ENCODE measurements around the gene PABPN1L. TPM values are rescaled to one million over a fixed set of nuclear protein-coding genes. Genes with fewer than 3 reads are reported as not detected.

PABPN1L gene
- total RNA-seq, 1 experiment from 2014 or later = 0.57 TPM

DNA sequence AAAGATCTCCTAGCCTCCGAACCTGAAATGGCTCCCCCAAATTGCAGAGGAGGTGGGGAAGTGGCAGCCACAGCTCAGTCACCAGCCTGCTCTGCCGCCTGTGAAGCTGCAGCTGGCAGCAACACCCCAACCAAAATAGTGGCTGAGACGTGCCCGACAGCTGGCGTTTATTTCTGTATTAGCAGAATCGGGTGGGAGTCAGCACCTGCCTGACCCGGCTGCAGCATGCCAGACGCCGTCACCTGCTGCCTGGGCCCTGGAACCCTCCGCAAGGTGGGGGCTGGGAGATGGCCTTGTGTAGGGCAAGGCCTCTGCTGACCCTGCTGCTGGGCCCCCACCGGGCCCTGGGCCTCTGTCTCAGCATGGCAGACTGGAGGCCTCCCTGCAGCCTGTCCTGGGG, 17.5 kb upstream of the PABPN1L start (continued):
- TF ChIP-seq, protein P1, sequence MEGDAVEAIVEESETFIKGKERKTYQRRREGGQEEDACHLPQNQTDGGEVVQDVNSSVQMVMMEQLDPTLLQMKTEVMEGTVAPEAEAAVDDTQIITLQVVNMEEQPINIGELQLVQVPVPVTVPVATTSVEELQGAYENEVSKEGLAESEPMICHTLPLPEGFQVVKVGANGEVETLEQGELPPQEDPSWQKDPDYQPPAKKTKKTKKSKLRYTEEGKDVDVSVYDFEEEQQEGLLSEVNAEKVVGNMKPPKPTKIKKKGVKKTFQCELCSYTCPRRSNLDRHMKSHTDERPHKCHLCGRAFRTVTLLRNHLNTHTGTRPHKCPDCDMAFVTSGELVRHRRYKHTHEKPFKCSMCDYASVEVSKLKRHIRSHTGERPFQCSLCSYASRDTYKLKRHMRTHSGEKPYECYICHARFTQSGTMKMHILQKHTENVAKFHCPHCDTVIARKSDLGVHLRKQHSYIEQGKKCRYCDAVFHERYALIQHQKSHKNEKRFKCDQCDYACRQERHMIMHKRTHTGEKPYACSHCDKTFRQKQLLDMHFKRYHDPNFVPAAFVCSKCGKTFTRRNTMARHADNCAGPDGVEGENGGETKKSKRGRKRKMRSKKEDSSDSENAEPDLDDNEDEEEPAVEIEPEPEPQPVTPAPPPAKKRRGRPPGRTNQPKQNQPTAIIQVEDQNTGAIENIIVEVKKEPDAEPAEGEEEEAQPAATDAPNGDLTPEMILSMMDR (IDR thresholded peaks at IDR 0.05 in 2 of 3, conservative IDR thresholded peaks at IDR 0.05 in 1 of 3; ENCODE audit: borderline replicate concordance in 1 of 3, insufficient read depth in 1 of 3, low read depth in 2 of 3, low read length in 2 of 3) = no peak
- no peak for TF ChIP-seq CBX3 (IDR thresholded peaks at IDR 0.05; ENCODE audit: low read depth)
- no peak for TF ChIP-seq FOSL1 (IDR thresholded peaks at IDR 0.05; ENCODE audit: low read depth)
- no peak for TF ChIP-seq EZH2 (IDR thresholded peaks at IDR 0.05)
- TF ChIP-seq RAD21 (IDR thresholded peaks at IDR 0.05; ENCODE audit: low read depth) = no peak
- TF ChIP-seq ZFX (IDR thresholded peaks at IDR 0.05) = no peak

DNA sequence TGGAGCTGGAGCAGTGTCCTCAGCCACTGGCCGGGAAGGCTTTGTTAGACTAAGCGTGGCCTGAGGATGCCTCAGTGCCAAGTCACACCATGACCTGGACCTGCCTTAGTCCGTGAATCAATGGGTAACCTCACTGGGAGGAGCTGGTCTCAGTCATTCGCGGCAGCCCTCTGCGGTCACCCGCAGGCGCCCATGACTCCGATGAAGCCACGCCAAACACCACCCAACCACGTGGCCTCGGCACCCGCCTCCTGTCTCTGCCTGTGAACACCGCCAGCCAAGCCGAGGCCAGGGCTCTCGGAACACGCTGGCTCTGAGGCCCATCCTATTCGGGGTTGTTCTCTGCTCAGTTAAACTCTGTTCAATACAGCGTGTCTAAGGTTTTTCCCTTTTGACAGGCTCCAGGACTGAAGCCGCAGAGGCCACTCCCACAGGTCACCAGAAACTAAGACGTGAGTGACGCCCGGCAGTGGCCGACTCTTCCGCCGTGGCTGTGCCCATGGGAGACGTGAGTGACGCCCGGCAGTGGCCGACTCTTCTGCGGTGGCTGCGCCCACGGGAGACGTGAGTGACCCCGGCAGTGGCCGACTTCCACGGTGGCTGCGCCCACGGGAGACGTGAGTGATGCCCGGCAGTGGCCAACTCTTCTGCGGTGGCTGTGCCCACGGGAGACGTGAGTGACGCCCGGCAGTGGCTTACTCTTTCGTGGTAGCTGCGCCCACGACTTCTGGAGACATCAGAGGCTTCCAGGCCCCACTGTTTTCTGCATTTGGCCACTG, 16.8 kb upstream of the PABPN1L start:
- Histone ChIP-seq H3K79me2 (ENCODE audit: insufficient read depth, low read length) (no peaks in the 10 kb centered on the region), H3K36me3 (ENCODE audit: control insufficient read depth in 1 of 2, insufficient read depth in 2 of 2, low read length in 2 of 2) (0 out of 4 replicates have a peak, but pooled peaks cover 0 to 6% of the 10 kb centered on the region in 2 experiments), H2AFZ (ENCODE audit: low read depth, low read length, poor library complexity, severe bottlenecking) (no peak overlapping the region), H3K9me3 (ENCODE audit: control insufficient read depth in 1 of 2, insufficient read depth in 1 of 2, low read depth in 1 of 2, low read length in 2 of 2) (no peaks in the 10 kb centered on the region), H3K9ac (ENCODE audit: low read length) (no peak overlapping the region), H3K4me3 (replicated peaks in 1 of 2; ENCODE audit: low read depth in 1 of 2, low read length in 2 of 2) (no peak overlapping the region), H3K9me2 (ENCODE audit: insufficient read depth) (no peaks in the 10 kb centered on the region), H3K4me2 (ENCODE audit: low read length) (no peak overlapping the region), H4K20me1 (ENCODE audit: insufficient read depth) (no peaks in the 10 kb centered on the region), H3K4me1 (ENCODE audit: control insufficient read depth in 1 of 2, insufficient read depth in 2 of 2, low read length in 2 of 2) (peaks cover 7 to 18% of the 10 kb centered on the region in 2 experiments; a peak in 3 of 4 replicates), H3K27me3 (ENCODE audit: insufficient read depth, low read length) (no peaks in the 10 kb centered on the region), H3K27ac (ENCODE audit: low read depth, low read length) (peak overlapping the region; percentile 49; the same call in 1 of the 2 replicates)
- no peak for ATAC-seq
- ChIA-PET POLR2A (no interaction called here), RAD21 (ENCODE audit: low non-redundant PET in 1 of 2, low total read pairs in 2 of 2, uncharacterized antibody in 2 of 2, unreplicated experiment in 2 of 2) (no interaction called here), CTCF (no interaction called here)
- intact Hi-C loops (cut with micrococcal nuclease) = no loop called here
- no peak for DNase-seq (ENCODE audit: low read depth, low spot score)
- TF ChIP-seq CBX3 (IDR thresholded peaks at IDR 0.05; ENCODE audit: low read depth) (no peak), CEBPB (IDR thresholded peaks at IDR 0.05; ENCODE audit: low read depth) (no peak), SP1 (IDR thresholded peaks at IDR 0.05; ENCODE audit: low read depth) (no peak), MAX (IDR thresholded peaks at IDR 0.05) (no peak)
- TF ChIP-seq, protein P1 (IDR thresholded peaks at IDR 0.05 in 2 of 3, conservative IDR thresholded peaks at IDR 0.05 in 1 of 3; ENCODE audit: borderline replicate concordance in 1 of 3, insufficient read depth in 1 of 3, low read depth in 2 of 3, low read length in 2 of 3) = no peak
- BruUV-seq (replicated peaks) = no TSS peak

Measured in HCT116 (cell line).